Stimulated activated CD4-positive, alpha-beta T cell treated with anti-CD3 and anti-CD28 coated beads, TNF-alpha, amount 100 ng/mL, for 24 hours (primary cell): Measurements from ENCODE around the gene ADRA2C.

Experiments used
- DNase-seq, 3 experiments: peaks; one replicate each; pipeline ENCODE4 v3.0.0-alpha.2; 2020; ENCODE audit warnings: low read depth in 3 of 3

Gene ADRA2C

GRCh38 chr4:3733195-3733594, 33.0 kb upstream of the ADRA2C start:
- no peak for DNase-seq

GRCh38 chr4:3735196-3735595, 31.0 kb upstream of the ADRA2C start:
- no peak for DNase-seq

- DNase-seq = no peak
Observed at GRCh38 chr4:3736290-3736689, 29.9 kb upstream of the ADRA2C start.

GRCh38 chr4:3736806-3737205, 29.4 kb upstream of the ADRA2C start:
- no peak for DNase-seq

GRCh38 chr4:3739577-3739976, 26.6 kb upstream of the ADRA2C start:
- no peak for DNase-seq

- no peak for DNase-seq
Observed at GRCh38 chr4:3740256-3740655, 25.9 kb upstream of the ADRA2C start.

- DNase-seq = no peak
Observed at GRCh38 chr4:3741217-3742011, 24.8 kb upstream of the ADRA2C start.

GRCh38 chr4:3742610-3743009, 23.6 kb upstream of the ADRA2C start:
- DNase-seq = no peak

- DNase-seq = no peak
Observed at GRCh38 chr4:3744232-3744631, 22.0 kb upstream of the ADRA2C start.

GRCh38 chr4:3744901-3745300, 21.3 kb upstream of the ADRA2C start:
- DNase-seq = no peak

- DNase-seq = no peak
Observed at GRCh38 chr4:3745886-3746656, 20.1 kb upstream of the ADRA2C start.

GRCh38 chr4:3746701-3747580, 19.2 kb upstream of the ADRA2C start:
- no peak for DNase-seq

GRCh38 chr4:3747581-3747904, 18.6 kb upstream of the ADRA2C start:
- DNase-seq = no peak

- DNase-seq = no peak
Observed at GRCh38 chr4:3748136-3748898, 17.9 kb upstream of the ADRA2C start.

- no peak for DNase-seq
Observed at GRCh38 chr4:3749081-3749480, 17.1 kb upstream of the ADRA2C start.

- DNase-seq = no peak
Observed at GRCh38 chr4:3750334-3750733, 15.9 kb upstream of the ADRA2C start.

- no peak for DNase-seq
Observed at GRCh38 chr4:3752022-3752421, 14.2 kb upstream of the ADRA2C start.

- DNase-seq = no peak
Observed at GRCh38 chr4:3753726-3754412, 12.3 kb upstream of the ADRA2C start.

GRCh38 chr4:3756343-3757059, 9.7 kb upstream of the ADRA2C start:
- no peak for DNase-seq

GRCh38 chr4:3759236-3759635, 6.9 kb upstream of the ADRA2C start:
- no peak for DNase-seq
